ENCODE results near the gene ITGA7.

- TF ChIP-seq, protein P1, sequence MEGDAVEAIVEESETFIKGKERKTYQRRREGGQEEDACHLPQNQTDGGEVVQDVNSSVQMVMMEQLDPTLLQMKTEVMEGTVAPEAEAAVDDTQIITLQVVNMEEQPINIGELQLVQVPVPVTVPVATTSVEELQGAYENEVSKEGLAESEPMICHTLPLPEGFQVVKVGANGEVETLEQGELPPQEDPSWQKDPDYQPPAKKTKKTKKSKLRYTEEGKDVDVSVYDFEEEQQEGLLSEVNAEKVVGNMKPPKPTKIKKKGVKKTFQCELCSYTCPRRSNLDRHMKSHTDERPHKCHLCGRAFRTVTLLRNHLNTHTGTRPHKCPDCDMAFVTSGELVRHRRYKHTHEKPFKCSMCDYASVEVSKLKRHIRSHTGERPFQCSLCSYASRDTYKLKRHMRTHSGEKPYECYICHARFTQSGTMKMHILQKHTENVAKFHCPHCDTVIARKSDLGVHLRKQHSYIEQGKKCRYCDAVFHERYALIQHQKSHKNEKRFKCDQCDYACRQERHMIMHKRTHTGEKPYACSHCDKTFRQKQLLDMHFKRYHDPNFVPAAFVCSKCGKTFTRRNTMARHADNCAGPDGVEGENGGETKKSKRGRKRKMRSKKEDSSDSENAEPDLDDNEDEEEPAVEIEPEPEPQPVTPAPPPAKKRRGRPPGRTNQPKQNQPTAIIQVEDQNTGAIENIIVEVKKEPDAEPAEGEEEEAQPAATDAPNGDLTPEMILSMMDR (IDR thresholded peaks at IDR 0.05 in 4 of 5, conservative IDR thresholded peaks at IDR 0.05 in 1 of 5) = no peak
- TF ChIP-seq POLR2A (IDR thresholded peaks at IDR 0.05) = no peak
These were observed 50.5 kb downstream of the ITGA7 start for GRCh38 chr12:55657212-55657611.
